ENCODE results near the gene LAMB3. TPM values are rescaled to one million over a fixed set of nuclear protein-coding genes. Genes with fewer than 3 reads are reported as not detected.

The LAMB3 gene
- total RNA-seq, 1 experiment from 2014 or later = 0.28 TPM

DNA sequence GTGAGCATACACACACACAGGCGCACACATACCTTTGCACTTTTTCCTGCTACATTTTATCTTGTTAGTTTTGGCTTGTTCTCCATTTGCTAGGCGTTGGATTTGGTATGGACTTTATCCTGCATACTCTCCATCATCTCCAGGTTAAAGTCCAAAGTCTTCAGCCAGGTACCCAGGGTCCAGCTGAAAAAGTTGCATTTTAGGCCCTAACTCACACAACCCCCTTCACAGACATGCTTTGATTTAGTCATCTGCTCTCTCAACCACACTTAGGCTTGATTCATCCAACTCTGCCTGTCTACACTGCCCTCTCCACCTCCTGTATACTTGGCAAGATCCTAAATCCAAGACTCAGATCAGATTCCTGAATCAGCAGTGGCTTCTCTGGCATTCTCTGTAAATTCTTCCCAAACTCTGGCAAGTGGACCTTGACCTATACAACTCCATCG, 10.7 kb upstream of the LAMB3 start:
- H3K9me3 Mint-ChIP-seq = no peaks in the 10 kb centered on the region
- Histone ChIP-seq H3K9ac (ENCODE audit: extremely low read depth, insufficient read length, low read length) (no peak overlapping the region), H4K20me1 (ENCODE audit: control insufficient read depth, insufficient read depth, insufficient read length) (no peaks in the 10 kb centered on the region), H3K4me2 (ENCODE audit: insufficient read depth, insufficient read length, low read length) (no peak overlapping the region), H3T11ph (ENCODE audit: low read length) (no peak overlapping the region), H2BK5ac (ENCODE audit: insufficient read length, low read length) (no peak overlapping the region), H4K91ac (ENCODE audit: insufficient read length, low read depth, low read length) (no peak overlapping the region), H3K18ac (ENCODE audit: insufficient read length, low read depth, low read length) (no peak overlapping the region), H4K5ac (ENCODE audit: insufficient read length, low read depth, low read length) (no peak overlapping the region), H3K79me1 (ENCODE audit: insufficient read depth, low read depth, low read length, poor library complexity, severe bottlenecking) (no peaks in the 10 kb centered on the region), H2BK15ac (ENCODE audit: low read depth, low read length) (no peak overlapping the region), H3K27me3 (ENCODE audit: insufficient read depth, low read length) (no peaks in the 10 kb centered on the region), H2AFZ (ENCODE audit: low read length) (no peak overlapping the region), H4K8ac (replicated peaks; ENCODE audit: insufficient read length, low read depth, low read length) (no peak overlapping the region), H2AK5ac (ENCODE audit: insufficient read length, low read length) (no peak overlapping the region), H3K79me2 (ENCODE audit: insufficient read depth, low read length) (no peaks in the 10 kb centered on the region), H3K9me3 (ENCODE audit: control insufficient read depth, low read depth, low read length) (no peaks in the 10 kb centered on the region), H3K56ac (ENCODE audit: insufficient read length, low read depth, low read length) (no peak overlapping the region), H3K4ac (ENCODE audit: low read depth, low read length) (no peak overlapping the region), H3K27ac (ENCODE audit: insufficient read length, low read depth, low read length) (no peak overlapping the region), H3K4me1 (ENCODE audit: insufficient read depth, low read length) (no peaks in the 10 kb centered on the region), H3K23me2 (ENCODE audit: insufficient read length, low read depth, low read length, poor library complexity, severe bottlenecking) (no peaks in the 10 kb centered on the region), H3K14ac (ENCODE audit: insufficient read depth, low read length) (no peak overlapping the region), H2BK120ac (ENCODE audit: low read depth, low read length, poor library complexity, severe bottlenecking) (no peak overlapping the region), H3K23ac (ENCODE audit: insufficient read length, low read depth, low read length) (no peak overlapping the region), H2BK12ac (ENCODE audit: insufficient read length, low read depth, low read length) (no peak overlapping the region), H2BK20ac (ENCODE audit: low read depth, low read length, poor library complexity, severe bottlenecking) (no peak overlapping the region)
- peaks cover 6 to 13% of the 10 kb centered on the region in 2 experiments for H3K4me1 Mint-ChIP-seq
- H3K27ac Mint-ChIP-seq = no peak overlapping the region
- DNase-seq = no peak
- H3K27me3 Mint-ChIP-seq (ENCODE audit: low read depth) = peaks cover 3% of the 10 kb centered on the region; the same call in 1 of the 2 replicates
- H3K4me3 Mint-ChIP-seq = no peak overlapping the region
- no peaks in the 10 kb centered on the region for H3K36me3 Mint-ChIP-seq (ENCODE audit: insufficient read depth in 1 of 3, low read depth in 3 of 3)
- TF ChIP-seq, protein P1, sequence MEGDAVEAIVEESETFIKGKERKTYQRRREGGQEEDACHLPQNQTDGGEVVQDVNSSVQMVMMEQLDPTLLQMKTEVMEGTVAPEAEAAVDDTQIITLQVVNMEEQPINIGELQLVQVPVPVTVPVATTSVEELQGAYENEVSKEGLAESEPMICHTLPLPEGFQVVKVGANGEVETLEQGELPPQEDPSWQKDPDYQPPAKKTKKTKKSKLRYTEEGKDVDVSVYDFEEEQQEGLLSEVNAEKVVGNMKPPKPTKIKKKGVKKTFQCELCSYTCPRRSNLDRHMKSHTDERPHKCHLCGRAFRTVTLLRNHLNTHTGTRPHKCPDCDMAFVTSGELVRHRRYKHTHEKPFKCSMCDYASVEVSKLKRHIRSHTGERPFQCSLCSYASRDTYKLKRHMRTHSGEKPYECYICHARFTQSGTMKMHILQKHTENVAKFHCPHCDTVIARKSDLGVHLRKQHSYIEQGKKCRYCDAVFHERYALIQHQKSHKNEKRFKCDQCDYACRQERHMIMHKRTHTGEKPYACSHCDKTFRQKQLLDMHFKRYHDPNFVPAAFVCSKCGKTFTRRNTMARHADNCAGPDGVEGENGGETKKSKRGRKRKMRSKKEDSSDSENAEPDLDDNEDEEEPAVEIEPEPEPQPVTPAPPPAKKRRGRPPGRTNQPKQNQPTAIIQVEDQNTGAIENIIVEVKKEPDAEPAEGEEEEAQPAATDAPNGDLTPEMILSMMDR (conservative IDR thresholded peaks at IDR 0.05) = no peak
- no CpG with 5 or more reads among the region's 3 CpGs for WGBS (ENCODE audit: extremely low coverage, insufficient read length, low lambda C conversion rate)
